GM23338 (cell line): ENCODE results near the gene CPNE1. TPM values are rescaled to one million over a fixed set of nuclear protein-coding genes. Genes with fewer than 3 reads are reported as not detected.

ENCODE experiments used
- ATAC-seq: fragments of 200-7000 bp; cut with Tn5 transposase; 3 replicates; pipeline ENCODE4 v1.9.1; 2020
- DNase-seq: peaks from one replicate; pipeline ENCODE4 v3.0.0-alpha.2; 2015; ENCODE audit warnings: low spot score
- H2AFZ ChIP-seq: fragments of 200-600 bp; sonication (generic); 2 replicates; pipeline ENCODE4 v1.8.0; 2016; ENCODE audit warnings: antibody characterized with exemption, mild to moderate bottlenecking, moderate library complexity
- H3F3A ChIP-seq: fragments of 200-600 bp; sonication (generic); replicated peaks from 2 replicates; pipeline ENCODE4 v1.8.0; 2017; ENCODE audit warnings: antibody characterized with exemption, mixed run types, low read depth
- H3K27ac ChIP-seq: fragments of 200-600 bp; sonication (generic); 2 replicates; pipeline ENCODE4 v1.6.1; 2016; ENCODE audit warnings: low read depth
- H3K27me3 ChIP-seq: fragments of 200-600 bp; sonication (generic); 2 replicates; pipeline ENCODE4 v1.8.0; 2016; ENCODE audit warnings: mild to moderate bottlenecking, mixed run types, moderate library complexity; ENCODE audit not compliant: insufficient read depth
- H3K36me3 ChIP-seq: fragments of 200-600 bp; sonication (generic); 2 replicates; pipeline ENCODE4 v1.8.0; 2016; ENCODE audit warnings: mild to moderate bottlenecking; ENCODE audit not compliant: insufficient read depth
- H3K4me1 ChIP-seq: fragments of 200-600 bp; sonication (generic); 2 replicates; pipeline ENCODE4 v1.8.0; 2016; ENCODE audit warnings: mild to moderate bottlenecking, moderate library complexity; ENCODE audit not compliant: insufficient read depth
- H3K4me2 ChIP-seq: fragments of 200-600 bp; sonication (generic); 2 replicates; pipeline ENCODE4 v1.7.1; 2017; ENCODE audit warnings: mixed run types
- H3K4me3 ChIP-seq: fragments of 200-600 bp; sonication (generic); 2 replicates; pipeline ENCODE4 v1.6.1; 2016; ENCODE audit warnings: mixed run types
- H3K79me2 ChIP-seq: fragments of 200-600 bp; sonication (generic); replicated peaks from 2 replicates; pipeline ENCODE4 v1.8.0; 2017; ENCODE audit warnings: mild to moderate bottlenecking; ENCODE audit not compliant: insufficient read depth
- H3K9me2 ChIP-seq: fragments of 200-600 bp; sonication (generic); 2 replicates; pipeline ENCODE4 v1.8.0; 2017; ENCODE audit not compliant: insufficient read depth
- H4K20me1 ChIP-seq: fragments of 200-600 bp; sonication (generic); replicated peaks from 2 replicates; pipeline ENCODE4 v1.8.0; 2017; ENCODE audit warnings: mild to moderate bottlenecking; ENCODE audit not compliant: insufficient read depth
- H3K27ac Mint-ChIP-seq: 2 replicates; pipeline ENCODE4 v1.8.0; 2020; ENCODE audit warnings: inconsistent platforms, mild to moderate bottlenecking, moderate library complexity, mixed read lengths
- H3K27me3 Mint-ChIP-seq: 3 replicates; pipeline ENCODE4 v1.8.0; 2022; ENCODE audit warnings: low read depth, mild to moderate bottlenecking, moderate library complexity, mixed read lengths, inconsistent platforms; ENCODE audit not compliant: insufficient read depth, poor library complexity
- H3K36me3 Mint-ChIP-seq: 3 replicates; pipeline ENCODE4 v1.8.0; 2021; ENCODE audit warnings: low read depth, mild to moderate bottlenecking, inconsistent platforms, moderate library complexity, mixed read lengths
- H3K4me1 Mint-ChIP-seq: 3 replicates; pipeline ENCODE4 v1.8.0; 2020; ENCODE audit warnings: mild to moderate bottlenecking, inconsistent platforms, mixed read lengths
- H3K4me3 Mint-ChIP-seq: 3 replicates; pipeline ENCODE4 v1.8.0; 2021; ENCODE audit warnings: moderate library complexity, mild to moderate bottlenecking, inconsistent platforms, mixed read lengths
- H3K9me3 Mint-ChIP-seq: 3 replicates; pipeline ENCODE4 v1.8.0; 2020; ENCODE audit warnings: moderate library complexity, mild to moderate bottlenecking, inconsistent platforms, mixed read lengths
- CREB1 ChIP-seq: fragments of 250-450 bp; sonication (Bioruptor Pico); IDR thresholded peaks from 2 replicates; pipeline ENCODE4 v1.5.0; 2020; ENCODE audit warnings: low read depth, mild to moderate bottlenecking, moderate library complexity
- CTCF ChIP-seq, 2 experiments: fragments of 200-600 bp in 1 of 2; sonication (generic) in 1 of 2; conservative IDR thresholded peaks; 2 replicates each; pipeline versions ENCODE4 v1.5.1 to v1.6.1; 2016 to 2017; ENCODE audit warnings: antibody characterized with exemption in 2 of 2, low read depth in 2 of 2, mild to moderate bottlenecking in 2 of 2, moderate library complexity in 1 of 2
- ETS1 ChIP-seq: IDR thresholded peaks from 2 replicates; pipeline ENCODE4 v1.6.1; 2016; ENCODE audit warnings: antibody characterized with exemption
- EZH2 ChIP-seq: fragments of 200-600 bp; sonication (generic); IDR thresholded peaks from one replicate; pipeline ENCODE4 v1.8.0; 2017; ENCODE audit warnings: antibody characterized with exemption, mild to moderate bottlenecking, low read depth; ENCODE audit not compliant: unreplicated experiment
- EZH2phosphoT487 ChIP-seq: fragments of 200-600 bp; sonication (generic); IDR thresholded peaks from one replicate; pipeline ENCODE4 v1.8.1; 2018; ENCODE audit warnings: antibody characterized with exemption; ENCODE audit not compliant: unreplicated experiment
- JUNB ChIP-seq: IDR thresholded peaks from one replicate; pipeline ENCODE4 v1.6.1; 2016; ENCODE audit warnings: antibody characterized with exemption; ENCODE audit not compliant: unreplicated experiment
- POLR2AphosphoS5 ChIP-seq: IDR thresholded peaks from 2 replicates; pipeline ENCODE4 v1.6.1; 2016; ENCODE audit warnings: antibody characterized with exemption, low read depth
- STAT1 ChIP-seq: IDR thresholded peaks from one replicate; pipeline ENCODE4 v1.6.1; 2016; ENCODE audit warnings: antibody characterized with exemption; ENCODE audit not compliant: unreplicated experiment
- ZNF114 ChIP-seq: fragments of 250-450 bp; sonication (Bioruptor Pico); IDR thresholded peaks from 2 replicates; pipeline ENCODE4 v1.5.0; 2020; ENCODE audit warnings: mild to moderate bottlenecking, moderate library complexity
- ZNF331 ChIP-seq: fragments of 250-450 bp; sonication (Bioruptor Pico); IDR thresholded peaks from 2 replicates; pipeline ENCODE4 v1.5.0; 2020; ENCODE audit warnings: low read depth, mild to moderate bottlenecking, moderate library complexity
- polyA plus RNA-seq: library from polyadenylated mRNA; unstranded; fragments of >200 nt; fragmentation: Nextera tagmentation; extraction: Ambion mirVana; gene quantifications from 2 replicates; pipeline ENCODE4 v1.2.1, GENCODE V29; 2016
- total RNA-seq: library from RNA; depleted of rRNA; stranded (reverse); fragments of >200 nt; shearing (Covaris generic); gene quantifications from 2 replicates; pipeline ENCODE4 v1.2.3, GENCODE V29; 2014

Gene CPNE1
- total and polyA plus RNA-seq, 2 experiments from 2014 or later = 189 to 196 TPM

- H3K4me3 ChIP-seq = no peak overlapping the region
- no peak for DNase-seq
- no peaks in the 10 kb centered on the region for H3K9me2 ChIP-seq
- TF ChIP-seq ZNF114 (CRISPR knock-in tag) = no peak
- TF ChIP-seq EZH2phosphoT487 = no peak
- TF ChIP-seq EZH2 = no peak
- no peak for TF ChIP-seq ZNF331 (CRISPR knock-in tag)
- no peak for TF ChIP-seq JUNB
- TF ChIP-seq STAT1 = no peak
- no peaks in the 10 kb centered on the region; the same call in 1 of the 3 replicates for H3K9me3 Mint-ChIP-seq
- no peak for ATAC-seq
- H3K27ac Mint-ChIP-seq = no peak overlapping the region
- H3F3A ChIP-seq = 0 out of 2 replicates have a peak, but pooled peaks cover 7% of the 10 kb centered on the region
- no peaks in the 10 kb centered on the region for H3K36me3 ChIP-seq
- H3K4me1 ChIP-seq = peaks cover 6% of the 10 kb centered on the region; the same call in 1 of the 2 replicates
- no peaks in the 10 kb centered on the region for H3K27me3 ChIP-seq
- no peaks in the 10 kb centered on the region for H3K79me2 ChIP-seq
- no peak overlapping the region for H3K27ac ChIP-seq
- H3K4me3 Mint-ChIP-seq = no peak overlapping the region
- no peak overlapping the region for H2AFZ ChIP-seq
- no peaks in the 10 kb centered on the region; the same call in 1 of the 3 replicates for H3K4me1 Mint-ChIP-seq
- peaks cover 3% of the 10 kb centered on the region for H3K27me3 Mint-ChIP-seq
- H3K36me3 Mint-ChIP-seq = no peaks in the 10 kb centered on the region
- no peak overlapping the region for H3K4me2 ChIP-seq
- H4K20me1 ChIP-seq = no peaks in the 10 kb centered on the region
Observed at GRCh38 chr20:35586751-35587425, 77.8 kb downstream of the CPNE1 start.

- Mint-ChIP-seq H3K4me3 (no peak overlapping the region), H3K4me1 (no peaks in the 10 kb centered on the region; the same call in 2 of the 3 replicates), H3K27me3 (peaks cover 3% of the 10 kb centered on the region), H3K36me3 (no peaks in the 10 kb centered on the region), H3K27ac (no peak overlapping the region), H3K9me3 (no peaks in the 10 kb centered on the region; the same call in 1 of the 3 replicates)
- Histone ChIP-seq H4K20me1 (no peaks in the 10 kb centered on the region), H3K9me2 (no peaks in the 10 kb centered on the region), H3K4me2 (no peak overlapping the region), H2AFZ (no peak overlapping the region), H3K4me3 (no peak overlapping the region), H3K27me3 (no peaks in the 10 kb centered on the region), H3K79me2 (no peaks in the 10 kb centered on the region), H3K36me3 (no peaks in the 10 kb centered on the region), H3F3A (0 out of 2 replicates have a peak, but pooled peaks cover 3% of the 10 kb centered on the region), H3K27ac (no peak overlapping the region), H3K4me1 (peaks cover 5% of the 10 kb centered on the region; the same call in 1 of the 2 replicates)
- no peak for DNase-seq
- no peak for ATAC-seq
- TF ChIP-seq EZH2 (no peak), POLR2AphosphoS5 (no peak), CREB1 (CRISPR knock-in tag) (no peak), STAT1 (no peak), EZH2phosphoT487 (no peak), CTCF (conservative IDR thresholded peaks at IDR 0.05; ENCODE audit: low read depth in 2 of 2) (no peak), ETS1 (no peak)
Observed at GRCh38 chr20:35583636-35584560, 80.8 kb downstream of the CPNE1 start.
